VCaP (cell line): ENCODE data around the gene STRAP.

Experiments
- H3K27ac ChIP-seq: fragments of 450-650 bp; 2 replicates; pipeline ENCODE4 v1.5.1; 2017
- TF ChIP-seq, protein P1 (sequence below): fragments of 450-650 bp; conservative IDR thresholded peaks from 2 replicates; pipeline ENCODE4 v1.5.1; 2017; ENCODE audit warnings: mild to moderate bottlenecking, moderate library complexity

STRAP gene, protein sequence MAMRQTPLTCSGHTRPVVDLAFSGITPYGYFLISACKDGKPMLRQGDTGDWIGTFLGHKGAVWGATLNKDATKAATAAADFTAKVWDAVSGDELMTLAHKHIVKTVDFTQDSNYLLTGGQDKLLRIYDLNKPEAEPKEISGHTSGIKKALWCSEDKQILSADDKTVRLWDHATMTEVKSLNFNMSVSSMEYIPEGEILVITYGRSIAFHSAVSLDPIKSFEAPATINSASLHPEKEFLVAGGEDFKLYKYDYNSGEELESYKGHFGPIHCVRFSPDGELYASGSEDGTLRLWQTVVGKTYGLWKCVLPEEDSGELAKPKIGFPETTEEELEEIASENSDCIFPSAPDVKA

DNA sequence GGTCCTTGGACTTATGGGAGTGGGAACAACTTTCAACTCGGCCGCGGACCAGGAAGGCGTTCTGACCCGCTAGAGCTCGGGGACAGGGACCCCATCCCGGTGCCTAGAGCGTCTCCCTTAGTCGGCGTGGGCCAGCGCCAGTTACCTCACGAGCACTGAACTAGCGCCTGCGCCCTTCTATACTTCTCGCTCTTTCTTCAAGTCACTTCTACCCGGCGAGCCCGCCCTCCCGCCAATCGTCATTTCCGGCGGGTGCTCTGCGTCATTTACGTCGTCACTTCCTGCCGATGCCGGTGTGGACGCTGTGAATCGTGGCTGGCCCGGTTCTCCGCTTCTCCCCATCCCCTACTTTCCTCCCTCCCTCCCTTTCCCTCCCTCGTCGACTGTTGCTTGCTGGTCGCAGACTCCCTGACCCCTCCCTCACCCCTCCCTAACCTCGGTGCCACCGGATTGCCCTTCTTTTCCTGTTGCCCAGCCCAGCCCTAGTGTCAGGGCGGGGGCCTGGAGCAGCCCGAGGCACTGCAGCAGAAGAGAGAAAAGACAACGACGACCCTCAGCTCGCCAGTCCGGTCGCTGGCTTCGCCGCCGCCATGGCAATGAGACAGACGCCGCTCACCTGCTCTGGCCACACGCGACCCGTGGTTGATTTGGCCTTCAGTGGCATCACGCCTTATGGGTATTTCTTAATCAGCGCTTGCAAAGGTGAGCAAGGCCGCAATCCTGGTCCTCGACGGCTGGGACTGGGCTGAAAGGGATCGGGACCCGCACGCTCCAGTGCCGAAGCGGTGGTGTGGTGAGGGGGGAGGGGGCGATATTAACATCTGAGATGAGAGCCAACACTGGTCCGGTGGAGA is at the start of gene STRAP:
TSS of gene STRAP (plus strand) at position 270 of the 854 bp plus-strand sequence. CDS start at position 591, 321 bp downstream.
- H3K27ac ChIP-seq: peak within 1 kb of the TSS; percentile 96
- TF ChIP-seq, protein P1, sequence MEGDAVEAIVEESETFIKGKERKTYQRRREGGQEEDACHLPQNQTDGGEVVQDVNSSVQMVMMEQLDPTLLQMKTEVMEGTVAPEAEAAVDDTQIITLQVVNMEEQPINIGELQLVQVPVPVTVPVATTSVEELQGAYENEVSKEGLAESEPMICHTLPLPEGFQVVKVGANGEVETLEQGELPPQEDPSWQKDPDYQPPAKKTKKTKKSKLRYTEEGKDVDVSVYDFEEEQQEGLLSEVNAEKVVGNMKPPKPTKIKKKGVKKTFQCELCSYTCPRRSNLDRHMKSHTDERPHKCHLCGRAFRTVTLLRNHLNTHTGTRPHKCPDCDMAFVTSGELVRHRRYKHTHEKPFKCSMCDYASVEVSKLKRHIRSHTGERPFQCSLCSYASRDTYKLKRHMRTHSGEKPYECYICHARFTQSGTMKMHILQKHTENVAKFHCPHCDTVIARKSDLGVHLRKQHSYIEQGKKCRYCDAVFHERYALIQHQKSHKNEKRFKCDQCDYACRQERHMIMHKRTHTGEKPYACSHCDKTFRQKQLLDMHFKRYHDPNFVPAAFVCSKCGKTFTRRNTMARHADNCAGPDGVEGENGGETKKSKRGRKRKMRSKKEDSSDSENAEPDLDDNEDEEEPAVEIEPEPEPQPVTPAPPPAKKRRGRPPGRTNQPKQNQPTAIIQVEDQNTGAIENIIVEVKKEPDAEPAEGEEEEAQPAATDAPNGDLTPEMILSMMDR: no peak

DNA sequence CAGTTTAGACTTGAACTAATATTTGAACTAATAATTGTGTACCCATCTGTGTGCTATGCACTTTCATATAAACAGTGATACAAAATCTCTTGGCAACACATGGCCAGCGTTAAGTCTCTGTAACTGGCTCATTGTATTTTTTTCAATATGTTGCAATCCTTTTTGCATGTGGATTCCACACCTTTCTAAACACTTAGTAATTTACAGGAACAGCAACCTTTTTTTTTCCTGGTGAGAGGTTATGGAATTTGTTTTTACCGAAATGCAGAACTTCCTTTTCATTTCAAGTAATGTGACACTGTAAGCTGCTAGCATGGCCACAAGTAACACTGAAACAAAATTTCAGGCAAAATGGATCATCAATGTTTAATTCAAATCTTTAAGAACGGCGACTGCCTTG is 47.6 kb upstream of the STRAP start:
- TF ChIP-seq, protein P1: no peak
- H3K27ac ChIP-seq: no peak overlapping the region

DNA sequence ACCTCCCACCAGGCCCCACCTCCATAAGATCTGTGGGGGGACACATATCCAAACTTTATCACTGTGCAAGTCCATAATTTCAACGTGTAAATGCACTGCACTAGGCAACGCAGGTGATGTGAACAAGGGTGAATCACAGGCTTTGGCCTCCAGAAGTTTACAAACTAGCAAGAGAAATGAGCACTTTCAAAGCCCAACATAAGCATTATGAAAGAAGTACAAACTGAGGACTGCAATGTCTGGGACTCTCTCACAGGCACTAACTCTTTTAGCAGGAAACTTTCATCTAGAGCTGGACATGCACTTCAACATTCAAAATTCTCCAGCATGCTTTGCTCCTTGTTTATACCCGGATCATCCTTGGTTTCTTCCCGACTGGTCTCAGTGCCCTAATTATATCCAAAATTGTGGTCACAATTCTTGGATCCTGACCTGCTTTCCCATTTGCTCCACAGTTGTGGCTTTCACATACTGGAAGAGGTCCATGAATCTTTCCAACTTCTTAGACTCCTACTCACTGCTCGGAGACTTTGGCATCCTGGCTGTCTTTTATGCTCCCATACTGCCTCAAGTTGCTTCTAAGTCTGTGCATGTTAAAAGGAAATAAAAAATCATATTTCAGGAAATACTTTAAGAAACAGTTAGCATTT is 44.9 kb upstream of the STRAP start:
- TF ChIP-seq, protein P1: no peak
- H3K27ac ChIP-seq: no peak overlapping the region

DNA sequence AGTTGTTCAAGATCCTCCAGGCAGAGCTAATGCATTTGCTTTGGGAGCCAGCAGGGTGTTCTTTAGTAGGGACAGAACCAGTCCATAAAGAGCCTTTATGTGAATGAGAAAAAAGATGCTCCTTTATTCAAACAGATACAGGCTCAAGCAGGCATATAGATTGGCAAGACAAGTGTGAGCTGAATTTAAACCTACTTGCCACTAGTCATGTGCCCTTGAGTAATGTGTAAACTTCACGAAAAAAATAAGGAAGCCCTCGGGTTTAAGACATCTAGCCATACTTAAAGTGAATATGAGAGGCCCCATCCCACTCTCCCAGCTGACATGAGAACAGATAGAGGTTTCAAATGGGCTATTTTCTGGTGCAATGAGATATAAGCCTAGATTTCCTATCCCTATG is 43.1 kb upstream of the STRAP start:
- H3K27ac ChIP-seq: no peak overlapping the region
- TF ChIP-seq, protein P1: no peak

DNA sequence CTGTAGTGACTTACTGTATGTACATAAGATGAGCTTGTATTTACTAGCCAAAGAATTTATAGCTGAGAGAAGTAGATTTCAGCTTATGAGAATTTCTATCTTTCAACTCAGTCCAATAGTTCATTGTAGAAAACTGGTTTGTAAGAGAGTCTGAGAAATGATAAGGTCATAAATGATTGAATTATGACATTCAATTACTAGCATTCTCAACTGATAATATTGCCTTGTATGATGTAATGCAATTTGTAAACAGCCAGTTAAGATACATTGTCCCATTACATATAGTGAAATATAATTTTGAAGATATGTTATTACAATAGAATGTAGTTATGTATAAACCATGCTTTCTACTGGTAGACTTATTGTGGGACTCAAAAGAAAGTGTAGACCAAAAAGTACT is 42.5 kb upstream of the STRAP start:
- H3K27ac ChIP-seq: no peak overlapping the region
- TF ChIP-seq, protein P1: no peak

DNA sequence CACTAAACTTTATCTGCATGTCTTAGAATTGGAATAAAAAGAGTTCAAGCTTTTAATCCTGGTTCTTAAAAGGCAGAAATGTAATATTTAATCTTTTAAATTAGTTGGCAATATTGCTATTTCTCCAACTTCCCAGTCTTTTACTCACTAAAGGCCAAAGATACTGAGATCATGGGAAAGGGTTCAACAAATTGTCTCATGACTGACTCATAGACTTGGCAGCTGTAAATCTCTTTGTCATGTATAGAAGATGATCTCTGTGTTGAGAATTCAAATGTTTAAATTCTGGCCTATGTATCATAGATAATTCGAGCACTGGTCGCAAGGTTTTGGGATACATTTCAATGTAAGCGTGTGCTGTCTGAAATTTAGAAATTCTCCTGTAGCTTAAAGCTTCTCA is 40.1 kb upstream of the STRAP start:
- TF ChIP-seq, protein P1: no peak
- H3K27ac ChIP-seq: no peak overlapping the region

DNA sequence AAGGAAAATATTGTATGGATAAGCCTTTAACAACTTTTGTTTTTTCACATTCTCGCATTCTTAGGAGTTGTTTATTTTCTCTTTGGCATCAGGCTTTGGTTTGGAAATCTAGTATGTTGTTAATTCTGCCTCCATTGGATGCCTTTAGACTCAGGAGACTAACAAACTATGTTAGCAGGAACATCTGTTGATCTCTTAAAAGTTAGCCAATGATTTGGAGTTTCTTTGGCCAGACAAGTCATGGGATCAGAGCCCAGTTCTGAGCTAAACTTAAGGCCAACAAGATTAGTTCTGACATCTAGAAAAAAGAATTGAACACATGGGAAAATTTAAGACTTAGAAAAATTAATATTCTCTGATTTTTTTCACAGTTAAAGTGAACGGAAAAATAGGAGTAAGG is 35.3 kb upstream of the STRAP start:
- TF ChIP-seq, protein P1: no peak
- no peak overlapping the region for H3K27ac ChIP-seq
